ENCODE results near the gene TP53TG5. TPM values are rescaled to one million over a fixed set of nuclear protein-coding genes. Genes with fewer than 3 reads are reported as not detected.

Gene TP53TG5
- total and polyA plus RNA-seq, 2 of the 8 experiments (the other 6 are each of a cell fraction or from before 2014, with no cell fraction given) = not detected

DNA sequence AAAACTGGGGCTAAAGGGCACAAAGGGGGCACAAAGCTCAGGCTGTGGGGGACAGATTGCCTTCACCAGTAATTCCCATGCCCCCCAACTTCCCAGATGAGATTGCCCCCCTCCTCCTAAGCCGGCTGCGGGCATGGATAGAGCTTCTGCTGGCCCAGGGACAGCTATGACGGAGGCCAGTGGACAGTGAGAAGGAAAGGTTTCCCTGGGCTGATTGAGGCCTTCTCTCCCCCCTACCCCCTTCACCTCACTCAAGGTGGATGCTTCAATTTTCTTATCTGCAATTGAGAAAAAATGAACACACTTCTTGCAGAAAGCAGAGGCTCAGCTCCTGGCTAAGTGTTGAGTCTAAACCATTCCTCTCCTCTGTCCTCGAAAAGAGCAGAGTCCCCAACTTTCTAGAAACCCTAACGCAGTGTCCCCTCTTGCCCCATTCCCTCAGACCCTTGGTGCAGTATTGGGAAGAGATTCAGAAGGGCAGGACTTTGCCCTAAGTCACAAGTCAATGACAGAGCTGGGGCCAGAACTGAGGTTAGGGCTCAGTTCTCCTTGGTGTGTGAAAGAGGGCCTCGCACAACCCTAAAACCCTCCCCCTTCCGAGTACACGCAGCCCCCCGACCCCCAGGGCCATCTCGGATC lies 30.7 kb downstream of the TP53TG5 start (continued):
- TF ChIP-seq, protein P1, sequence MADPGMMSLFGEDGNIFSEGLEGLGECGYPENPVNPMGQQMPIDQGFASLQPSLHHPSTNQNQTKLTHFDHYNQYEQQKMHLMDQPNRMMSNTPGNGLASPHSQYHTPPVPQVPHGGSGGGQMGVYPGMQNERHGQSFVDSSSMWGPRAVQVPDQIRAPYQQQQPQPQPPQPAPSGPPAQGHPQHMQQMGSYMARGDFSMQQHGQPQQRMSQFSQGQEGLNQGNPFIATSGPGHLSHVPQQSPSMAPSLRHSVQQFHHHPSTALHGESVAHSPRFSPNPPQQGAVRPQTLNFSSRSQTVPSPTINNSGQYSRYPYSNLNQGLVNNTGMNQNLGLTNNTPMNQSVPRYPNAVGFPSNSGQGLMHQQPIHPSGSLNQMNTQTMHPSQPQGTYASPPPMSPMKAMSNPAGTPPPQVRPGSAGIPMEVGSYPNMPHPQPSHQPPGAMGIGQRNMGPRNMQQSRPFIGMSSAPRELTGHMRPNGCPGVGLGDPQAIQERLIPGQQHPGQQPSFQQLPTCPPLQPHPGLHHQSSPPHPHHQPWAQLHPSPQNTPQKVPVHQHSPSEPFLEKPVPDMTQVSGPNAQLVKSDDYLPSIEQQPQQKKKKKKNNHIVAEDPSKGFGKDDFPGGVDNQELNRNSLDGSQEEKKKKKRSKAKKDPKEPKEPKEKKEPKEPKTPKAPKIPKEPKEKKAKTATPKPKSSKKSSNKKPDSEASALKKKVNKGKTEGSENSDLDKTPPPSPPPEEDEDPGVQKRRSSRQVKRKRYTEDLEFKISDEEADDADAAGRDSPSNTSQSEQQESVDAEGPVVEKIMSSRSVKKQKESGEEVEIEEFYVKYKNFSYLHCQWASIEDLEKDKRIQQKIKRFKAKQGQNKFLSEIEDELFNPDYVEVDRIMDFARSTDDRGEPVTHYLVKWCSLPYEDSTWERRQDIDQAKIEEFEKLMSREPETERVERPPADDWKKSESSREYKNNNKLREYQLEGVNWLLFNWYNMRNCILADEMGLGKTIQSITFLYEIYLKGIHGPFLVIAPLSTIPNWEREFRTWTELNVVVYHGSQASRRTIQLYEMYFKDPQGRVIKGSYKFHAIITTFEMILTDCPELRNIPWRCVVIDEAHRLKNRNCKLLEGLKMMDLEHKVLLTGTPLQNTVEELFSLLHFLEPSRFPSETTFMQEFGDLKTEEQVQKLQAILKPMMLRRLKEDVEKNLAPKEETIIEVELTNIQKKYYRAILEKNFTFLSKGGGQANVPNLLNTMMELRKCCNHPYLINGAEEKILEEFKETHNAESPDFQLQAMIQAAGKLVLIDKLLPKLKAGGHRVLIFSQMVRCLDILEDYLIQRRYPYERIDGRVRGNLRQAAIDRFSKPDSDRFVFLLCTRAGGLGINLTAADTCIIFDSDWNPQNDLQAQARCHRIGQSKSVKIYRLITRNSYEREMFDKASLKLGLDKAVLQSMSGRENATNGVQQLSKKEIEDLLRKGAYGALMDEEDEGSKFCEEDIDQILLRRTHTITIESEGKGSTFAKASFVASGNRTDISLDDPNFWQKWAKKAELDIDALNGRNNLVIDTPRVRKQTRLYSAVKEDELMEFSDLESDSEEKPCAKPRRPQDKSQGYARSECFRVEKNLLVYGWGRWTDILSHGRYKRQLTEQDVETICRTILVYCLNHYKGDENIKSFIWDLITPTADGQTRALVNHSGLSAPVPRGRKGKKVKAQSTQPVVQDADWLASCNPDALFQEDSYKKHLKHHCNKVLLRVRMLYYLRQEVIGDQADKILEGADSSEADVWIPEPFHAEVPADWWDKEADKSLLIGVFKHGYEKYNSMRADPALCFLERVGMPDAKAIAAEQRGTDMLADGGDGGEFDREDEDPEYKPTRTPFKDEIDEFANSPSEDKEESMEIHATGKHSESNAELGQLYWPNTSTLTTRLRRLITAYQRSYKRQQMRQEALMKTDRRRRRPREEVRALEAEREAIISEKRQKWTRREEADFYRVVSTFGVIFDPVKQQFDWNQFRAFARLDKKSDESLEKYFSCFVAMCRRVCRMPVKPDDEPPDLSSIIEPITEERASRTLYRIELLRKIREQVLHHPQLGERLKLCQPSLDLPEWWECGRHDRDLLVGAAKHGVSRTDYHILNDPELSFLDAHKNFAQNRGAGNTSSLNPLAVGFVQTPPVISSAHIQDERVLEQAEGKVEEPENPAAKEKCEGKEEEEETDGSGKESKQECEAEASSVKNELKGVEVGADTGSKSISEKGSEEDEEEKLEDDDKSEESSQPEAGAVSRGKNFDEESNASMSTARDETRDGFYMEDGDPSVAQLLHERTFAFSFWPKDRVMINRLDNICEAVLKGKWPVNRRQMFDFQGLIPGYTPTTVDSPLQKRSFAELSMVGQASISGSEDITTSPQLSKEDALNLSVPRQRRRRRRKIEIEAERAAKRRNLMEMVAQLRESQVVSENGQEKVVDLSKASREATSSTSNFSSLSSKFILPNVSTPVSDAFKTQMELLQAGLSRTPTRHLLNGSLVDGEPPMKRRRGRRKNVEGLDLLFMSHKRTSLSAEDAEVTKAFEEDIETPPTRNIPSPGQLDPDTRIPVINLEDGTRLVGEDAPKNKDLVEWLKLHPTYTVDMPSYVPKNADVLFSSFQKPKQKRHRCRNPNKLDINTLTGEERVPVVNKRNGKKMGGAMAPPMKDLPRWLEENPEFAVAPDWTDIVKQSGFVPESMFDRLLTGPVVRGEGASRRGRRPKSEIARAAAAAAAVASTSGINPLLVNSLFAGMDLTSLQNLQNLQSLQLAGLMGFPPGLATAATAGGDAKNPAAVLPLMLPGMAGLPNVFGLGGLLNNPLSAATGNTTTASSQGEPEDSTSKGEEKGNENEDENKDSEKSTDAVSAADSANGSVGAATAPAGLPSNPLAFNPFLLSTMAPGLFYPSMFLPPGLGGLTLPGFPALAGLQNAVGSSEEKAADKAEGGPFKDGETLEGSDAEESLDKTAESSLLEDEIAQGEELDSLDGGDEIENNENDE (IDR thresholded peaks at IDR 0.05; ENCODE audit: insufficient replicate concordance, low read length) = no peak
- TF ChIP-seq CTBP2 (IDR thresholded peaks at IDR 0.05; ENCODE audit: borderline replicate concordance, insufficient read depth, insufficient read length, low read length) = no peak
- TF ChIP-seq CHD1 (IDR thresholded peaks at IDR 0.05; ENCODE audit: low read depth, low read length) = no peak

All from H1 (cell line).